Stimulated activated CD4-positive, alpha-beta T cell treated with anti-CD3 and anti-CD28 coated beads, Interleukin-1b, Interleukin-23, amount 100 ng/mL, for 48 hours (primary cell): ENCODE data around the gene FRMD8.
A peak's percentile ranks its signal among the peaks of the same experiment; 100 is the strongest.

Experiments
- DNase-seq: peaks from one replicate; pipeline ENCODE4 v3.0.0-alpha.2; 2020

Gene FRMD8

DNA sequence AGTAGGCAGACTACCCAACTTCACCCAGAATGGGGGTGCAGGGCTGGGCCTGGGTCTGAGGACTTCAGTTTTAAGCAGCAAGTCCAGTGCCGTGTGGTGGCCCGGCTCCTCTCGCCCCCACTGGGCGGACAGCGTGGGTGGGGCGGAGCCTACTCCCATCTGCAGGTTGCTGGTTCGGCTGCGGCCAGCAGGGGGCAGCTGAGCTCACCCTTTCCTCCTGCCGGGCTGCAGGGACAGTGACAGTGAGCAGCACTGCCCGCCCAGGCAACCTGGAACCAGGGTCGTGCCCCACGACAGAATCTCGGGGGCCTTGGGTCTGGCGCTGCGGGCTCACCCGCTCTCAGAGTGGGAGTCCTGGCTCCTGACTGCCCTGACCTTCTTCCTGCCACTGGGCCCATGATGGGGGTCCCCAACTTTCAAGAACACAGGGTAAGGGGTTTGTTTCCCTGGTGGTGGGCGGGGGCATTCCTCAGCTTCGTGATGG lies 29.9 kb downstream of the FRMD8 start:
- peak; percentile 93 for DNase-seq

DNA sequence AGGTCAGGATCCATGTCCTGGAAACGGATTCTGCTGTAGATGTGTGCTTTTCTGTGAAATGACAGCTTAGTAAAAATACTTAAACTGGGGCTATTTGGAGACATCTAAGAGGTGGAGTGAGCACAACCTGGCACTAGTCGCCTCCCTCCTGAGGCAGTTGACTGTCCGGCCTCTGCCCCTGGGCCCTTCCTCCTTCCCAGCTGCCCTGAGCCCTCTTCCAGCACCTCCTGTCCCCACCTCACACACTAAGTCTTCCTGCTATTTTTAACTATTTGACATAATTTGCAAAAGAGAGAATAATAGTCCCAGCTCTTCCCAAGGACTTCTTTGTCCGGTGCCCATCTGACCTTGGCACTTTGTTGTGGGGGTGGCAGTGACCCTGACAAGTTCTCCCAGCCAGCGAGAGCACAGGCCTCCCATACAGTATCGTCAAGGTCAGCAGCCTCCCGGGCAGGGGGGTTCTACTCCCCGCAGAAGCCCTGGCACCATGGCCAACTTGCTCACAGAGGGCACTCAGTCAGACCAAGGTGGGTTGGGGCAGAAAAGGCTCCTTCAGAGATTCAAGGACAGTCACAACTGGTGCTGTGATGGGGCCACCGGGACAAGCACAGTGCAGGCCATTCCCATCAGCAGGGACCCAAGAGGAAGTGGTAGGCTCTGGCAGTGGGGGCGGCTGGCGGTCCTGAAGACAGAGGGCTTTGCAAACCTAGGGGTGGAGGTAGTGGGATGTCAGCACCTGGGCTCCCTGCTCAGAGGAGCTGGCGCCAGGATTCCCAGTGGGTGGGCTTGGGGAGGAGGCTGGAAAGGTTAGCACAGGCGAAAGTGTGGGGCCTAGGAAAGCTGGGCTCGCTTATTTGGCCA lies 30.6 kb downstream of the FRMD8 start:
- peak; percentile 36 for DNase-seq

- peak; percentile 40 for DNase-seq
Observed at GRCh38 chr11:65417702-65418430, 31.4 kb downstream of the FRMD8 start.

DNA sequence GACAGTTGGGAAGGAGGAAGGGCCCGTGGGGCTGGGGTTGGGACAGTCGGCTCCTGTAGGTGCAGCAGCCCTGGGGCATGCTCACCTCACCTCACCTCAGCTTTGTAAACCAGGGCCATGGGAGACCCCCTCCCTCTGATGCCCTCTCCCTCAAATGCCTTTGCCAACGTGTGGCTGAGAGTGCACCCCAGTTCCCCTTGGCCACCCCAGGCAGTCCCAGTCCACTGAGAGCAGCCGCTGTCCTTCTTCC lies 31.9 kb downstream of the FRMD8 start:
- no peak for DNase-seq

DNA sequence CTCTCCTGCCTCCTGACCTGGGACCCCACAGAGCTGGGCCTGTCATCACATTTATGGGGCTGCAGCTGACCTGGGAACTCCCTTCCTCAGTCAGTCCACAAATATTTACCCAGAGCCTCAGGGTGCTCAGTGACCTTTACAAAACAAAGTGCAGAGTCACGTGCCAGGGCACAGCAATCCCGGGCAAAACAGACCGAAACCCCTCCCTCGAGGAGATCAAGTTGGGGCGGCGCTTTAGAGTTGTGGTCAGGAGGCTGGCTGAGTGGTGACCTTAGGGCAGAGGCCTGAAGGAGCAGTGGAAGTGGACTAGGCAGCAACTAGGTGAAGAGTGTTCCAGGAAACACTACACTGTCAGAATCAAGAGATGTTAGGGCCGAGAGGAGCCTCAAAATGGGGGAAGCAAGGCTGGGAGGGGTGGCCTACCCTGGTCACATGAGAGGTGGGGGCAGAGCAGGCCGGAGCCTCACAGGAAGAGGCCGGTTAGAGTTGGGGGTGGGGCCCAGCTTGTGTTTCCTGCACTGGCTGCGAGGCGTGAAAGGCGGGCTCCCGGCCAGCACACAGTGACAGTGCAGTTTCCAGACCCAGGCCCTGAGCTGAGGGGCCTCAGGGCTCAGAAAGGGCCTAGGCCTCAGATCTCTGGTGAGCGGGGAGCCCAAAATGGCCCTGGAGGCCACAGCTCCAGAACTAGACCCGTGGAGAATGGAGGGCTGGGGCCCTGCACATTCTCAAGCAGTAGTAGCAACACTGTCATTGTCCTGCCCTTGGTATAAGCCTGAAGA lies 32.4 kb downstream of the FRMD8 start:
- DNase-seq = peak; percentile 95

DNA sequence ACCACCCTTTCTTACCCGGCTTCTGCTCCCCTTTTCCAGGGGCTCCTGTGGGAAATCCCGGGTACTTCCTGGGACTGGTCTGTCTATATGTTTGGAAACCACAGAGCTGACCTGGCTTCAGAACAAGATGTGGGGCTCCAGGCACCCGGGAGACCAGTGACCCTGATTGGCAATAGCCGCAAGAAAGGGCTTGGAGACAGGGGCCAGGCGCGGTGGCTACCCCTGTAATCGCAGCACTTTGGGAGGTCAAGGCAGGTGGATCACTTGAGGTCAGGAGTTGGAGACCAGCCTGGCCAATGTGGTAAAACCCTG lies 33.0 kb downstream of the FRMD8 start:
- DNase-seq = no peak

DNA sequence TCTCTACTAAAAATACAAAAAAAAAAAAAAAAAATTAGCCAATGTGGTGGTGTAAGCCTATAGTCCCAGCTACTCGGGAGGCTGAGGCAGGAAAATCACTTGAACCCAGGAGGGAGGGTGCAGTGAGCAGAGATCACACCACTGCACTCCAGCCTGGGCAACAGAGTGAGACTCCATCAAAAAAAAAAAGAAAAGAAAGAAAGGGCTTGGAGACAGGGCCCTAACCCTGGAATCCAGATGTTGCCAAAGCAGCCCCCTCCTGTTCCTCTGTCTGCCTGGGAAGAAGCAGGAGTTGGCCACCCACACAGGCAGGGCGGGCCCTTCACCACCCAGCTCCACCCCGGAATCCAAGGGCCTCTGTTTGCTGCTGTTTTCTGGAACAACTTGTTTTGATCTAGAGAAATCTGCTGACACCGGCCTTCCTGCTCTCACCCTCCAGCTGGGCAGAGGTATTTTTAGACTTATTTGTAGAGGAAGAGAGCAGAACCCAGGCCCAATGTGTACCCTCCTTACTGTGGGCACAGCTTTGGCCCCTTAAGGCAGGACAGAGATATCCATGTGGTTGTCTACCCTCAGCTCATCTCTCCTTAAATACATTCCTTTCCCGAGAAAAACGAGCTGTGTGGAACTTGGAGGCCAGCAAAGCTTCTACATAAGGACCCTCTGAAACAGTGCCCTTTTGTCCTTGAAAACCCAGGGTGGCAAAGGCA lies 33.5 kb downstream of the FRMD8 start:
- DNase-seq = peak; percentile 73

- no peak for DNase-seq
Observed at GRCh38 chr11:65420506-65420905, 34.1 kb downstream of the FRMD8 start.

DNA sequence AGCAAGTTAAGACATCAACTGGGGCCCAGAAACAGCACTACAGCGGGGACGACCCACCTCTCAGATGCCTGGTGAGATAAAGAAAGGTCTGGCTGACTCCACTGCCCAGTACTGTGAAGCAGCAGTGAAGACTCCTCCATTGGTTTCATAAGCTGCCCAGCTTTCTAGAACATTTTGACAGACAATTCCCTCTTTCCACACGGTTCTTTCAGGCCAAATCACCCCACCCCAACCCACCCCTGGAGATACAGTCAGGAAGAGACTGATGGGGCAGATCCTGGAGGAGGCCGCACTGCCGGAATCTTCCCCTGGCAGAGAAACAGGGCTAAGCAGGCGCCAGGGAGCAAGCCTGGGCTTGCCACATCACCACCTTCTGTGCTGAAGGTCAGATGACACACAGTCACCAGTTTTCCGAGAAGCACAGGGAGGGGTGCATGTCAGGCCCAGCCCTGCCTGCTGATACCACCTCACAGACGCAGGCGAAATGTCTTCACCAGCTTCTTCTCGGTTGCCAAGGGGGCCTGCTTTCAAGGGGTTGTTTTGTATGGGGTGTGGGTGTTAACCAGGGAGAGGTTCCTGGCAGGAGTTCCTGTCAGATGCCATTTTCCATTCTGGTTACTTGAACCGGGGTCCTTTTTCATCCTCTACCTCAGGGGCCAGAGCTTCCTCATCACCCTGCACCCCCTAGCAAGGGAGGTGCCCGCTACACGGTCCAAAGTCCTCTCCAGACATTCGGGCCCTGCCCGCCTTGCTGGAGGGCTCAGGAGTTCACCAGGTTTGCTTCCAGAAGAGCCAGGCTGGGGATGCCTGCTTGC lies 34.7 kb downstream of the FRMD8 start:
- peak; percentile 94 for DNase-seq

DNA sequence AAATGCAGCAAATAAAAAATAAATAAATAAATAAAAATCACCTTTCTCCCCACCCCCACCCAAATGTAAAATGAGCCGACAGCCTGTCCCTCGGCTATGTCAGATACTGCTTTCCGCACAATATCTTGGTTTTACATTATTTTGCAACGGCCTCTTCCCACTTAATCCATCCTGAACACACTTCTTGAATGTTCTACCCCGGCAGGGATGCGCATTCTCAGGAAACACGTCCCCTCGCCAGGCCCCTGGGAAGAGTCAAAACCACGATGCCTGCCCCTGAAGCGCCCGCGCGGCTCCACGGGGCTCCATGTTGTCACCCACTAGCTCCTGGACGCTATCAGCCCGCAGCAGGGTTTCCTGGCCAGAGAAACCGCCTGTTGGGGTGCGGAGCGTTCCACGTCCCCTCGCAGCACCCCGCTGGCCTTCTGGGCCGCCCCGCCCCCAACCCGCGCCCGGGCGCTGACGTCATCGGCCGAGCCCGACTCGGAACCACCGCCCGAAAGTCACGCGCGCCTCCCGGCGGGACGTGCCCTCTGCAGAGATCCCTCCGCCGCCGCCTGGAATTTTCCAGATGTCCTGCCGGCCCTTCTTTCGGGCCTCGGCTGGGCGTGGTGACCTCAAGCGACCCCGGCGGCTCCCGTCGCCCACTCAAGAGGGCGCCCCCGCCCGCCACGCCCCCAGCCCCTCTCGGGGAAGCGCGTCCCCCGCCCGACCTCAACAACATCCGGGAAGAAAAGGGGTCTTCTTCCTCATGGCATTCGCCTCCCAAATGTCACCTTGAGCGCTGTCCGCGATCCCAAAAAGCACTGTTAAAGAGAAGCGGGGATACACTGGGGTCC lies 35.6 kb downstream of the FRMD8 start:
- peak; percentile 98 for DNase-seq

- DNase-seq = peak; percentile 95
Observed at GRCh38 chr11:65422633-65423515, 36.4 kb downstream of the FRMD8 start, which contains the start of gene NEAT1. NEAT1 (plus strand) TSS chr11:65422798.

DNA sequence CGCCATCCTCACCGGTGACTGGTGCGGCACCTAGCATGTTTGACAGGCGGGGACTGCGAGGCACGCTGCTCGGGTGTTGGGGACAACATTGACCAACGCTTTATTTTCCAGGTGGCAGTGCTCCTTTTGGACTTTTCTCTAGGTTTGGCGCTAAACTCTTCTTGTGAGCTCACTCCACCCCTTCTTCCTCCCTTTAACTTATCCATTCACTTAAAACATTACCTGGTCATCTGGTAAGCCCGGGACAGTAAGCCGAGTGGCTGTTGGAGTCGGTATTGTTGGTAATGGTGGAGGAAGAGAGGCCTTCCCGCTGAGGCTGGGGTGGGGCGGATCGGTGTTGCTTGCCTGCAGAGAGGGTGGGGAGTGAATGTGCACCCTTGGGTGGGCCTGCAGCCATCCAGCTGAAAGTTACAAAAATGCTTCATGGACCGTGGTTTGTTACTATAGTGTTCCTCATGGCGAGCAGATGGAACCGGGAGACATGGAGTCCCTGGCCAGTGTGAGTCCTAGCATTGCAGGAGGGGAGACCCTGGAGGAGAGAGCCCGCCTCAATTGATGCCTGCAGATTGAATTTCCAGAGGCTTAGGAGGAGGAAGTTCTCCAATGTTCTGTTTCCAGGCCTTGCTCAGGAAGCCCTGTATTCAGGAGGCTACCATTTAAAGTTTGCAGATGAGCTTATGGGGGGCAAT lies 37.2 kb downstream of the FRMD8 start:
- peak; percentile 38 for DNase-seq

- DNase-seq = peak; percentile 82
Observed at GRCh38 chr11:65424205-65425104, 38.0 kb downstream of the FRMD8 start.

- DNase-seq = peak; percentile 89
Observed at GRCh38 chr11:65425105-65425970, 38.9 kb downstream of the FRMD8 start.

DNA sequence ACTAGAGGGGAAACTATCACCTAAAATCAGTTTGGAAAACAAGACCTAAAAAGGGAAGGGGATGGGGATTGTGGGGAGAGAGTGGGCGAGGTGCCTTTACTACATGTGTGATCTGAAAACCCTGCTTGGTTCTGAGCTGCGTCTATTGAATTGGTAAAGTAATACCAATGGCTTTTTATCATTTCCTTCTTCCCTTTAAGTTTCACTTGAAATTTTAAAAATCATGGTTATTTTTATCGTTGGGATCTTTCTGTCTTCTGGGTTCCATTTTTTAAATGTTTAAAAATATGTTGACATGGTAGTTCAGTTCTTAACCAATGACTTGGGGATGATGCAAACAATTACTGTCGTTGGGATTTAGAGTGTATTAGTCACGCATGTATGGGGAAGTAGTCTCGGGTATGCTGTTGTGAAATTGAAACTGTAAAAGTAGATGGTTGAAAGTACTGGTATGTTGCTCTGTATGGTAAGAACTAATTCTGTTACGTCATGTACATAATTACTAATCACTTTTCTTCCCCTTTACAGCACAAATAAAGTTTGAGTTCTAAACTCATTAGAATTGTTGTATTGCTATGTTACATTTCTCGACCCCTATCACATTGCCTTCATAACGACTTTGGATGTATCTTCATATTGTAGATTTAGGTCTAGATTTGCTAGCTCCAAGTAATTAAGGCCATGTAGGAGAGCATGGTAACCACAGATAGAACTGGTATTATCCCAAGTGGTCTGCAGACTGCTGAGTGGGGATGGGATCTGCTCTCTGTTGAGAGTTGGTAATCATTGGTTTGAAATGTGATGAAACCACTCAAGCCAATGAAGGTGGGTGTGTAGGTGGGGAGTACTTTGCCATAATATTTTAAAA lies 39.8 kb downstream of the FRMD8 start:
- peak; percentile 27 for DNase-seq
